A673 (cell line): Measurements from ENCODE around the gene IFT27. TPM values are rescaled to one million over a fixed set of nuclear protein-coding genes. Genes with fewer than 3 reads are reported as not detected.

Experiments
- BruUV-seq: library from RNA; stranded (reverse); fragments of 400-500 nt; replicated peaks from 2 replicates; lab custom pipeline; 2021; lab: Mats Ljungman, UMichigan
- CTCF ChIA-PET: fragments of 300-600 bp; sonication (Branson Sonifier 250); formaldehyde crosslinking; loops from one replicate; lab custom pipeline; 2022; ENCODE audit warnings: antibody characterized with exemption; lab: Charles Lee
- POLR2A ChIA-PET: fragments of 300-600 bp; sonication (Branson Sonifier 250); formaldehyde crosslinking; loops from one replicate; lab custom pipeline; 2022; ENCODE audit warnings: antibody characterized with exemption; ENCODE audit not compliant: low non-redundant PET; lab: Charles Lee
- DNase-seq: peaks from one replicate; pipeline ENCODE4 v3.0.0-alpha.2; 2015; ENCODE audit warnings: low spot score
- H3K27ac ChIP-seq: fragments of 200-600 bp; sonication (generic); 2 replicates; pipeline ENCODE4 v1.5.1; 2016; ENCODE audit warnings: mixed run types, low read depth, mild to moderate bottlenecking, mixed read lengths, antibody characterized with exemption, low read length; ENCODE audit not compliant: poor library complexity, severe bottlenecking
- H3K27me3 ChIP-seq: fragments of 200-600 bp; sonication (generic); replicated peaks from 2 replicates; pipeline ENCODE4 v1.6.1; 2017; ENCODE audit warnings: mixed run types, low read depth, mild to moderate bottlenecking, mixed read lengths, antibody characterized with exemption, low read length; ENCODE audit not compliant: insufficient read depth, poor library complexity
- H3K36me3 ChIP-seq: fragments of 200-600 bp; sonication (generic); 2 replicates; pipeline ENCODE4 v1.6.1; 2016; ENCODE audit warnings: mixed run types, mild to moderate bottlenecking, mixed read lengths, antibody characterized with exemption, low read length; ENCODE audit not compliant: insufficient read depth, poor library complexity, severe bottlenecking
- H3K4me1 ChIP-seq: fragments of 200-600 bp; sonication (generic); 2 replicates; pipeline ENCODE4 v1.6.1; 2017; ENCODE audit warnings: mixed run types, mild to moderate bottlenecking, mixed read lengths, antibody characterized with exemption, low read length; ENCODE audit not compliant: insufficient read depth, poor library complexity, severe bottlenecking
- H3K4me3 ChIP-seq: fragments of 200-600 bp; sonication (generic); 2 replicates; pipeline ENCODE4 v1.5.1; 2016; ENCODE audit warnings: low read depth, mixed run types, mild to moderate bottlenecking, mixed read lengths, low read length; ENCODE audit not compliant: poor library complexity, severe bottlenecking
- H3K9me3 ChIP-seq: fragments of 200-600 bp; sonication (generic); 2 replicates; pipeline ENCODE4 v1.6.1; 2016; ENCODE audit warnings: mixed run types, low read depth, mild to moderate bottlenecking, mixed read lengths, antibody characterized with exemption, low read length; ENCODE audit not compliant: poor library complexity, severe bottlenecking
- EZH2 ChIP-seq: fragments of 200-600 bp; sonication (generic); IDR thresholded peaks from 2 replicates; pipeline ENCODE4 v1.6.1; 2017; ENCODE audit warnings: borderline replicate concordance, low read depth, mild to moderate bottlenecking, mixed read lengths, antibody characterized with exemption, low read length; ENCODE audit not compliant: poor library complexity, severe bottlenecking
- intact Hi-C: fragments of 100-400 bp; cut with micrococcal nuclease; formaldehyde crosslinking; loops from one replicate; pipeline ENCODE4 v1.10.0; 2022; ENCODE audit not compliant: unreplicated experiment
- total RNA-seq: library from RNA; stranded (reverse); gene quantifications from 2 replicates; pipeline ENCODE4 v1.2.3, GENCODE V29; 2021
- TF ChIP-seq, protein P1 (sequence below): fragments of 300-800, 200-600 bp; sonication (generic); conservative IDR thresholded peaks from 2 replicates; pipeline ENCODE4 v1.5.1; 2017; ENCODE audit warnings: low read depth, mild to moderate bottlenecking, antibody characterized with exemption, low read length, moderate library complexity, mixed read lengths

IFT27 gene
- total RNA-seq, 1 experiment from 2014 or later = 24.9 TPM

- Histone ChIP-seq H3K27ac (no peak overlapping the region), H3K9me3 (no peaks in the 10 kb centered on the region), H3K4me3 (no peak overlapping the region), H3K36me3 (no peaks in the 10 kb centered on the region), H3K4me1 (no peaks in the 10 kb centered on the region), H3K27me3 (peaks cover 27% of the 10 kb centered on the region)
- ChIA-PET POLR2A (no interaction called here), CTCF (no interaction called here)
- no peak for TF ChIP-seq EZH2
- TF ChIP-seq, protein P1, sequence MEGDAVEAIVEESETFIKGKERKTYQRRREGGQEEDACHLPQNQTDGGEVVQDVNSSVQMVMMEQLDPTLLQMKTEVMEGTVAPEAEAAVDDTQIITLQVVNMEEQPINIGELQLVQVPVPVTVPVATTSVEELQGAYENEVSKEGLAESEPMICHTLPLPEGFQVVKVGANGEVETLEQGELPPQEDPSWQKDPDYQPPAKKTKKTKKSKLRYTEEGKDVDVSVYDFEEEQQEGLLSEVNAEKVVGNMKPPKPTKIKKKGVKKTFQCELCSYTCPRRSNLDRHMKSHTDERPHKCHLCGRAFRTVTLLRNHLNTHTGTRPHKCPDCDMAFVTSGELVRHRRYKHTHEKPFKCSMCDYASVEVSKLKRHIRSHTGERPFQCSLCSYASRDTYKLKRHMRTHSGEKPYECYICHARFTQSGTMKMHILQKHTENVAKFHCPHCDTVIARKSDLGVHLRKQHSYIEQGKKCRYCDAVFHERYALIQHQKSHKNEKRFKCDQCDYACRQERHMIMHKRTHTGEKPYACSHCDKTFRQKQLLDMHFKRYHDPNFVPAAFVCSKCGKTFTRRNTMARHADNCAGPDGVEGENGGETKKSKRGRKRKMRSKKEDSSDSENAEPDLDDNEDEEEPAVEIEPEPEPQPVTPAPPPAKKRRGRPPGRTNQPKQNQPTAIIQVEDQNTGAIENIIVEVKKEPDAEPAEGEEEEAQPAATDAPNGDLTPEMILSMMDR = no peak
- BruUV-seq = no TSS peak
- intact Hi-C loops = no loop called here
- DNase-seq = no peak
Observed at GRCh38 chr22:36738416-36739020, 37.4 kb downstream of the IFT27 start.

- no peak for DNase-seq
- Histone ChIP-seq H3K27ac (no peak overlapping the region), H3K4me3 (no peak overlapping the region), H3K9me3 (no peaks in the 10 kb centered on the region), H3K27me3 (peaks cover 27% of the 10 kb centered on the region), H3K4me1 (no peaks in the 10 kb centered on the region), H3K36me3 (no peaks in the 10 kb centered on the region)
- ChIA-PET CTCF (no interaction called here), POLR2A (no interaction called here)
- no TSS peak for BruUV-seq
- TF ChIP-seq, protein P1 = no peak
- no peak for TF ChIP-seq EZH2
- intact Hi-C loops = no loop called here
Observed at GRCh38 chr22:36737776-36738175, 38.1 kb downstream of the IFT27 start.

DNA sequence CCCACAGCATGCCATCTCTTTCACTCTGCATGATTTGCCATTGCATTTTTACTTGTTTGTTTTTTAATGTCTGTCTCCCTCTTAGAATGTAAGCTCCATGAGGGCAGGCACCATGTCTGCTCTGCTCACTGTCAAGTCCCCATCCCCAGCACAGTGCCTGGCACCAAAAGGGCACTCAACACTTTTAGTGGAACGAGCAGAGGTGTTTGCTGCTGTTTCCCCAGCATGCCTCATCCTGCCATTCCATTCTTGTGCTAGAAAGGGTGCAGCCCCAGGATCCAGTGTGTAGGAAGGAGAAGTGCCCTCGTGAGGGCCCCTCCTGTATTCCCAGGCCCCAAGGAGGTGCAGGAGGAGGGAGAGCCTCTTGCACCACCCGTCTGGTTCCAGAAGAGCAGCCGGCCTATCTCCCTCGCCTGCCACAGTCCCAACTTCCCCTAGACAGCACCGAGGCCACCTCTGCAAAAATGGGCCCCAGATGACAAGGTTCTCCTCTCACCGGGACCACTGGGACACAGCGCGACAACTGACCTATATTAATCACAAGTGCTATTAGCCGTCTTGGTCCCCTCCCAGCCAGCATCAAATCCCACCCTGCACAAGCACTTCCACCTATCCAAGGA is 39.1 kb downstream of the IFT27 start:
- Histone ChIP-seq H3K4me3 (no peak overlapping the region), H3K27ac (no peak overlapping the region), H3K4me1 (no peaks in the 10 kb centered on the region), H3K27me3 (peaks cover 27% of the 10 kb centered on the region), H3K9me3 (no peaks in the 10 kb centered on the region), H3K36me3 (no peaks in the 10 kb centered on the region)
- no peak for TF ChIP-seq EZH2
- TF ChIP-seq, protein P1 = no peak
- POLR2A ChIA-PET = no interaction called here
- BruUV-seq = no TSS peak
- intact Hi-C loops = no loop called here
- CTCF ChIA-PET = no interaction called here
- no peak for DNase-seq
